ENCODE measurements around the gene CBR3.
A peak's percentile ranks its signal among the peaks of the same experiment; 100 is the strongest.
"Not testable (repeated sequence)": the region's sequence is repeated elsewhere in the genome, so short reads cannot be mapped to it uniquely, and the experiment has no call there.

The CBR3 gene

DNA sequence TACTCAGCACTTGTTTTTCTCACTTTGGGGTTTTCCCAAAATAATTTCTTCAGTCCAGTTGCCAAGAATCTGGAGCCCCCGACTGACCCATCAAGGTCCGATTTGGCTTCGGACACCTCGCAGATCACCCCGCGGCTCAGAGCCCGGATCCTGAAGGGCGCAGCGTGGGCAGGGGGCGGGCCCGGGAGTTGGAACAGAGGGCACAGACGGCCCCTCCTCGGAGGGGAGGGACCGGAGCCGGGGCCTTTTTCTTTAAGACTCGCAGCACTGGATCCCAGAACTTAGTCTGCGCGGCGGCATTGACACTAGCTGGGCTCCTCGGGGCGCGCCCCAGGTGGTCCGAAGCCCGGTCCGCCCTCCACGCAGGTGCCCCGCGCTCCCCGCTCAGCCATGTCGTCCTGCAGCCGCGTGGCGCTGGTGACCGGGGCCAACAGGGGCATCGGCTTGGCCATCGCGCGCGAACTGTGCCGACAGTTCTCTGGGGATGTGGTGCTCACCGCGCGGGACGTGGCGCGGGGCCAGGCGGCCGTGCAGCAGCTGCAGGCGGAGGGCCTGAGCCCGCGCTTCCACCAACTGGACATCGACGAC lies at the start of gene CBR3:
Gene CBR3, plus strand, starts transcription at position 277 of the 588 bp plus-strand sequence. Its CDS starts 114 bp downstream, at position 391.
- DNase-seq, result peak; percentile 46

DNA sequence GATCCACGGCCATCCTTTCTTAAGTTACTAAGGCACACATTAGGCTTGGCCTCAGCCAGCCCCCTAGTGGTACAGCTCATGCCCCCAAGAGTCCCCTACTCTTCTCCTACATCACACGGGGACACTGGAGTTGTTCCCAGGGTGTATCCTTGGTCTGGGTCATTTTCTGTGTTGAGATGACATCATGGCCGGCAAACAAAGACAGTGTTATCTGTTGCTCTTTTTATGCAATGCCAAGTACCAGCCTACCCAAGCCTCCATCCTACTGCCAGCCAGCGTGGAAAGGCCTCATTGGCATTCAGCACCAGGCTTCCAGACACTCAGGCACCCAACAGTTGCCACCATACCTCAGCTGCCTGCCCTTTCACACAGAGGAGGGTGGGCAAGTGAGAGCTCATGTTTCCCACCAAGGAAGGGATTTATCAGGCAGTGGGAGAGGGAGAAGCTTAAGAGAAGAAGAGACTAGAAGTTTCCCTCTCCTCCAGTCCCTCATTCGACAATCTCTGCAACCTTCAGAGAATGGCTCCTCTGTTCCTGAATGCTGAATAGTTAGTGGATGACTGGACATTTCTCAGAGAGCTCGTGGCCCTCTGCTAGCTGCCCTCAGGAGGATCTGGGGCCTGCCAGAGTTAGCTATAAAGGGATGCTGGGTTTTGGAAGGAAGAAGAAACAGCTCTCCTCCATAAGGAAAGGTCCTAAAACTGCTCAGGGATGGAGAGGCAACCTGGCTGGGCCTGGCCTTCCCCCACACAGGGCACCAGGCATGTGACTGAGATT lies 47.3 kb upstream of the CBR3 start:
- no peak for DNase-seq

DNA sequence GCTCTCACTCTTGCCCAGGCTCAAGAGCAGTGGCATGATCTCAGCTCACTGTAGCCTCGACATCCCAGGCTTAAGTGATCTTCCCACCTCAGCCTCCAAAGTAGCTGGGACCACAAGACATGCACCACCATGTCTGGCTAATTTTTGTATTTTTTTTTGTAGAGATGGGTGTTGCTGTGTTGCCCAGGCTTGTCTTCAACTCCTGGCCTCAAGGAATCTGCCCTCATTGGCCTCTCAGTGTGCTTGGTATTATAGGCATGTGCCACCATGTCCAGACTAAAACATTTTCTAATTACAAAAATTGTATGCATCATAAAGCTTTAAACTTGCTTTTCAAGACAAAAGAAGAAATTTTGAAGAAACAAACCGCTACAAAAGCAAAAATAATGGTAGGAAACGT lies 44.9 kb upstream of the CBR3 start:
- DNase-seq, result no peak

DNA sequence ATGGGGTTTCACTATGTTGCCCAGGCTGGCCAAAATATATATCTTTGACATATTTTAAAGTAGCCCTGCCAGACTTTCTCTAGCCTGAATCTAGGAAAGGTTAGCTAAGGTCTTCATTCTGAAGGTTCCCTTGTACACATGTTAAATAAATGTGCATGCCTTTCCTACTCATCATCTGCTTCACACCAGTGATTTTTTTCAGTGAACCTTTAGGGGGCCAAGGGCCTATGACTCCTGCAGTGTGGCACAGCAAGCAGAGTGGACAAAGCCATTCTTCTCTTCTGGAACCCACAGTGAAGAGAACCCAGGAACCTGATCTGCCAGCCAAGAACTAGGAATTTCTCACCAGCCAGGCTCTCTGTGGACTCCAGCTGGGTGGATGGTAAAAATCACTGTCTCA lies 42.2 kb upstream of the CBR3 start:
- DNase-seq, result no peak

DNA sequence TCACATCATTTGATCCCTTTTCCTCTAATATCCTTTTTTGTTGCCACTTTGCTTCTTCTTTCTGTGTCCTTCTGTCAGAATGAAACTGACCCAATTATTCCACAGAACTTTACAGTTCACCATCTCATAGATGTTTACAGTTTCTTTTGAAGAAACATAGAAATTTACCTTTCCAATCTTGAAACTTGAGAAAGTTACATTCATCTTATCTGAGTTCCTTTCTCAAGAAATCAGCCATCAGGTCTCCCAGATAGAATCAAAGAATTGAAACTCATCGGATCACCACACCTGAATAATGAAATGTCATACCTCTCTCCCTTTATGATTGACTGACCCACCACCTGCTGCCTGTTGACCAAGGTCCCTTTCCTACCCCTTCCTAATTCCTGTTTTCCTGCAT lies 41.4 kb upstream of the CBR3 start:
- no peak for DNase-seq

DNA sequence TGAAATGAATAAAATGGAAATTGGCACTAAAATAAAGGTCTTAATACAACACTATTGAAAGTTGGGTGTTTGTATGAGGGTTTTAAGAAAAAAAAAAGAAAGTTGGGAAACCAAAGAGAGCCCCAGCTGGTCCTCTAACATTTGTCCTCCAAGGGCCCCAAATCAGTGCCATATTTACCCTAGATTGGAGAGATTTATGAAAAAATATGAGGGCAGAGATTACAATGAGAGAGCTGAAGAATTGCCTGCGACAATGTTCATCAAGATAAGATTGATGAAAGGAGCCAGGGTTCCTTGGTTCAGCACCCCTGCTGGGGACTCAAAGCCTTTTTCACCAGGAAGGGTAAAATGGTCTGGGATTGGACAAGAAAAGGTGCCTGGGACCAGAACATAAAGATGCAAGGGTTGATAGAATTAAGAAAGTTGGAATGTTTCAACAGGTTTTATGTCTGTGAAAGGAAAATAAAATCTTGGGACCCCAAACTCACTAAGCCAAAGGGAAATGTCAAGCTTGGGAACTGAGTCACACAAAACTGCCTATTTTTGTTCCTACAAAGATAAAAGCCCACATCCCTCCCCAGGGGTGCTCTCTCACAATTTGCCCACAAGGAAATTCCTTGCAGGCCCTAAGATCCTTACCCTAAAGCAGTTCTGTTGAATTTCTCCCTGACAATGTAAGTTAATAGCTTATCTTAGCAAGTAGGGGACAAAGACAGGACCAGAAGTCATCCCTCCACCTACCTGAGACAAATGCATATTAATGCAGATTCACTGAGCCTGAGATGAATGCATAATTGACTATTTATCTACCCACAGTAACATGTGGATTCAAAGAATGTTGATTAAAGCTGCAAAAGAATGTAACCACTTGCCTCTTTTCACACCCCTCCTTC lies 38.2 kb upstream of the CBR3 start:
- DNase-seq, result no peak

DNA sequence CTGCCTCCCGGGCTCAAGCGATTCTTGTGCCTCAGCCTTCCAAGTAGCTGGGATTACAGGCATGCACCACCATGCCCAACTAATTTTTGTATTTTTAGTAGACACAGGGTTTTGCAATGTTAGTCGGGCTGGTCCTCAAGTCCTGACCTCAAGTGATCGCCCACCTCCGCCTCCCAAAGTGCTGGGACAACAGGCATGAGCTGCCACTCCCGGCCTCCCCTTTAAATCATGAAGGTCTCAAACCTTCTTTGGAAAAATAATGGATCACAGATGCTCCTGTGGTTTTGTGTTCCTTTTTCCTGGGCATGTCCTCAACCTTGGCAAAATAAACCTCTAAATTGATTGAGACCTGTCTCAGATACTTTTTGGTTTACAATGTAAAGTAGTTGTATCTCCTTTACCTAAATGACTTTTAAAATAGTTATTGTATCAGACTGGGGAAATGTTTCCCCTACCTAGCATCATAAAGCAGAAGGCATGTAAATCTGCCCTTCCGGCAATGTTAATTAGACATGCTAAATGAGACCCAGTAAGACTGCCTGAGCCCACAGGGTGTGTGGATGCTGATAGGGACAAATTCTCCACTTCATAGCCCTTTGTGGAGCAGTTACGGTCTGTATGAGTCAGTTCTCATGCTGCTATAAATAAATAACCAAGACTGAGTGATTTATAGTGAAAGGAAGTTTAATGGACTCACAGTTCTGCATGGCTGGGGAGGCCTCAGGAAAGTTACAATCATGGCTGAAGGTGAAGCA lies 37.3 kb upstream of the CBR3 start:
- DNase-seq, result no peak

DNA sequence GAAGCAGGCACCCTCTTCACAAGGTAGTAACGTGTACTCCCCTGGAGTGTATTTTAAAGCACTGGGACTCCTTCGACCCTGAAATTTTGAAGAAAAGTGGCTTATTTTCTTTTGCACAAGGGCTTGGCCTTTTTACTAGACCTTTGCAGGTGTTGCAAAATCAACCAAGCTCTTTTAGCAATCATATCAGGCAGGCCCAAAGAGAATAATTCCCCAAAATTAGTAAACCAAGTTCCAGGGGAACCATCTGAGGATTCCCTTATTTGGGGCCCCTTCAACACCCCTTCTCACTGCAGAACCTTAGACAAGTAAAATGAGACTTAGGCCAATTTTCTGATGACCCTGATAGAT lies 36.7 kb upstream of the CBR3 start:
- DNase-seq, result no peak

DNA sequence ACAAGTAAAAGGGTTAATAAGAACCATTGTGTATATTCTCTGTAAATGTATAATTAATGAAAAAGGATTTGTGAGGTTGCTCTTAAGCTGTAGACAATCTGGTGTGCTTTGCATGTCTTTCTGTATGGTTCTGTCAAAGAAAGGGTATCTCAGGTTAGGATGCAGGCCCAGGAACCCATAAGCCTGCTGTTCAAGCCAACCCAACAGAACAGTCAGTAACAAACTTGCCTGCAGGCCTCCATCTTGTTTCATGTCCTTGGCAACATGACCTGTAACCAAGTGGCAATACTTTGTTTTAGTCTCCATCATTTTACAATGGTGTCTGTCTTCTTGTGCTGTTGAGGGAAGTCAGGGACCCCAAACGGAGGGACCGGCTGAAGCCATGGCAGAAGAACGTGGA lies 35.9 kb upstream of the CBR3 start:
- DNase-seq, result no peak

DNA sequence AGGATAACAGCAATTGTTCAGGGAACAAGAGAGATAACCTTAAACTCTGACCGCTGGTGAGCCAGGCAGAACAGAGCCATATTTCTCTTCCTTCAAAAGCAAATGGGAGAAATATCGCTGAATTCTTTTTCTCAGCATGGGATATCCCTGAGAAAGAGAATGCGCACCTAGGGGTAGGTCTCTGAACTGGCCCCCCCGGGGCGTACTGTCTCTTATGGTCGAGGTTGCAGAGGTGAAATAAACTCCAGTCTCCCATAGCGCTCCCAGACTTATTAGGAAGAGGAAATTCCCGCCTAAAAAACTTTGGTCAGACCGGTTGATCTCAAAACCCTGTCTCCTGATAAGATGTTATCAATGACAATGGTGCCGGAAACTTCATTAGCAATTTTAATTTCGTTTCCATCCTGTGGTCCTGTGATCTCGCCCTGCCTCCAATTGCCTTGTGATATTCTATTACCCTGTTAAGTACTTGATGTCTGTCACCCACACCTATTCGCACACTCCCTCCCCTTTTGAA lies 35.1 kb upstream of the CBR3 start:
- DNase-seq, result not testable (repeated sequence)

DNA sequence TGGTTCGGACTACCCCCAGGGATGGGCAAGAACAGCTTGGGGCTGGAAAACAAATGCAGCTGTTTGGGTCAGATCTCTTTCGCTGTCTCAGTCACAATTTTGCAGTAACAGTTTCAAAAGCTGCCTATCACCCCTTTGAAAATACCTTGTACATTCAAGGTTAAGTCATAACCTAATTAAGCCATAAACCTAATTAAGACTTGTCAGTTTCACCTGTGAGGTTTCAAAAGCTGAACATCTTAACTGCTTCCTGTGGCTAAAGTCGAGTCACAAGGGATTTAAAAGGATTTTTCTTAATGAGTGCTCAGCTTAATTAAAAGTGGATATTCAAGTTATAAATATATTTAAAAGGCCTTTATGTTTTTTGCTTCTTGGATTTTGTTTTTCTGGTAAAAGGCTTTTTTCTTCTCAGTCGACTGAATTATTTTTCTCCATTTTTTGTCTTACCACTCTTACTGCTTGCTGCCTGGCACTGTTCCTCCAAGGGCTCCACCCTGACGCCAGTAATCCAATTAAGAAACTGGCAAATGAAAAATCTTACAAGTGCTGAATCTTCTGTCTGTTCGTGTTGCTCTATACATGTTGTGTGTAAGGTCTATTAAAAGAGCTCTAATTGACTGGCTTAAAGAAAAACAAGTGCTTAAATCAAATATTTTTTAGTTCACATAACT lies 33.8 kb upstream of the CBR3 start:
- DNase-seq, result no peak

DNA sequence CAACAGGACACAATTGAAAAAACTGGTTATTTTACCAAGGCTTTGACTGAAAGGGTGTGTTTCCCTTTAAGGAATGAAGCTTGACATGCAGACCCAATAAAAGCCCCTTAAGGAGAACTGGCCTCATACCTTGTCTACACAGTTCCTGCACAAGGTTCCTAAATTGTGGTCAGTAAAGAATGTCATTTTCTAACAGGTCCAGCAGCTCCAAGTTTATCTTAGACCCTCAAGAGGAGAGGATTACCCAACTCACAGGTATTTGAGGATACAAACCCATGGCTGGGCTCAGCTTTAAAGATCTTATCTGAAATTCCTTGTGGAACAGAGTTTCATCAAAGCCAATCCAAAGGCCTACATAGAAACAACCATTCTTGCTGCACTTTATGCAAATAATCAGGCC lies 31.4 kb upstream of the CBR3 start:
- DNase-seq, result no peak

DNA sequence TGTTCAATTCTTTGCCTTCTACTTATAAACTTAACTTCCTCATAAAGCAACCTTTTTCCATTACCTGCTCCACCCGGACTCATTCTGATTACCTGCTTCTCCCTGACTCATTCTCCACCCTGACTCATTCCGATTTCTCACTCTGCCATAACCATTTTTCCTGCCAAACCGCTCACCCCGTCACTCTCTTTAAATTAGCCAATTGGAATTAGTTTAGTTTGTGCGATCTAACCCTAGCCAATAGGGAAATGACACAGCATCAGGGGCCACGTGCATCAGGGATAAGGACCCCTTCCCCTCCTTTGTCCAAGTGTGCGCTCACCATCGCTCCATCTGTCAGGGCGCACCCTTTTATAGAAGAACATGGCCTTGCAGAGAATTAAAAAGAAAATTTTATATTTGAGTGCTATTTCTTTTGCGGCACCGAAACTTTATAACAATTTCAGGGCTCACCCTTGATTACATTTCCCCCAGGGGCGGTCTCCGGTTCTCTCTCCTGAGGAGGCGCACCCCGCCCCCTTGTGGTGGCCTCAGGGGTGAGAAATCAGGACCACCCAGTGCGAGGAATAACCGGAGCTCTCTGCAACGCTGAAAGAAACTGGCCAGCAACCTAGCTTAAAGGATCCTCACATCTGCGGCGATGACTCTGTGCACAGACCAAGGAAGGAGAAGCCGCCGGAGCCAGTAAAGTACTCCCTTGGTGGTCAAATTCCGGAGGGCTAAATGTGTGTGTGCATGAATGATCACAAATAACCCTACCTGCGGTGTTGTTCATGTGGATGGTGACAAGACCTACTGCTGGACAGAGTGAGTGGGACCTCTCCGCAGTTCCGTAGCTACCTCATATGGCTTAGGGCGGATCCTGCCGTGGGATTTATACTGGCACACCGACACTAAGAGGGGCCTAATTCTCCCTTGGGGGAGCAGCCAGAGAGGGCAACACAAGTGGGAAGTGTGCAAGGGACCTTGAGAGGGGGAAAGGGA lies 30.3 kb upstream of the CBR3 start:
- no peak for DNase-seq

DNA sequence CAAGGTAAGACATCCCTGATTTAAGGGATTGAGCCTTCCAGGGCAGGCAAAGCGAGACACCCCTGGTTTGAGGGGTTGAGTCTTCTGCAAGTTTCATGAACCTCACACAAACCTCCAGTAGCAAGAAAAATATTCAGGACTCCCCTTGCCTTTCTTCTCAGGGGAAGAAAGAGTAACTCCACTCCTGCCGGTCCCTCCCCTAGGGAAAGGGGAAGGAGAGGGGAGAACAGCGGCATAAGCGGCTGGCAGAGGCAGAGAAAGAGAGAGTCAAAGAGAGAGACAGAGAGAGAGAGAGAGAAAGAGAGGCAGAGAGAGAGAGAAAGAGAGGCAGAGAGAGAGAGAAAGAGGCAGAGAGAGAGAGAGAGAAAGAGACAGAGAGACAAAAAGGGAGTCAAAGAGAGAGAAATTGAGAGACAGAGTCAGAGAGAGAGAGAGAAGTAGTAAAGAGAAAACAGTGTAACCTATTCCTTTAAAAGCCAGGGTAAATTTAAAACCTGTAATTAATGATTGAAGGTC lies 29.5 kb upstream of the CBR3 start:
- DNase-seq, result no peak

DNA sequence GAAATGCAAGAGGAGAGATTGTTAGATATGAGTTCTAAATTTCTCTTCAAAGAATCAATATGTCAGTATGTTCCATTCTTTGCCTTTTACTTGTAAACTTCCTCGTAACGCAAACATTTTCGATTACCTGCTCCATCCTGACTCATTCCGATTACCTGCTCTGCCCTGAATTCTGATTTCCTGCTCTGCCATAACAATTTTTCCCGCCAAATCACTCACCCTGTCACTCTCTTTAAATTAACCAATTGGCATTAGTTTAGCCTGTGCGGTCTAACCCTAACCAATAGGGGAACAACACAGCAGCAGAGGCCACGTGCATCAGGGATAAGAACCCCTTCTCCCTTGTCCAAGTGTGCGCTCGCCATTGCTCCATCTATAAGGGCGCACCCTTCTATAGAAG lies 25.0 kb upstream of the CBR3 start:
- no peak for DNase-seq

DNA sequence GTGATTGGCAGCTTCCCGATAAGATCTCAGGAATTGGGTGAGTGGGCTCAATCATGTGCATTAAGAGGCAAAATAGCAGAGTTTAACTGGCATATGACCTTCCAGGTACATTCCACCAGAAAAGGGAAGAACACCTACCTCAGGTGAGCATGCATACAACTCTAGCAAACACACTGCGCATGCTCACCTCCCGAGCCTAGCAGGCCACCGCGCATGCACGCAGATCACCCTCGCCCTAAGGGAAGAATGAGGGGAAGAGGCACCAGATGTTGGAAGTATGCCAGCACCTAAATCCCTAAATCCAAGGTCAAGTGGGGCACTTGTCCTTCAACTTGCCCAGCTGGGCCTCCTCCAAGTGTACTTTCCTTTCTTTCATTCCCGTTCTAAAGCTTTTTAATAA lies 23.6 kb upstream of the CBR3 start:
- no peak for DNase-seq

DNA sequence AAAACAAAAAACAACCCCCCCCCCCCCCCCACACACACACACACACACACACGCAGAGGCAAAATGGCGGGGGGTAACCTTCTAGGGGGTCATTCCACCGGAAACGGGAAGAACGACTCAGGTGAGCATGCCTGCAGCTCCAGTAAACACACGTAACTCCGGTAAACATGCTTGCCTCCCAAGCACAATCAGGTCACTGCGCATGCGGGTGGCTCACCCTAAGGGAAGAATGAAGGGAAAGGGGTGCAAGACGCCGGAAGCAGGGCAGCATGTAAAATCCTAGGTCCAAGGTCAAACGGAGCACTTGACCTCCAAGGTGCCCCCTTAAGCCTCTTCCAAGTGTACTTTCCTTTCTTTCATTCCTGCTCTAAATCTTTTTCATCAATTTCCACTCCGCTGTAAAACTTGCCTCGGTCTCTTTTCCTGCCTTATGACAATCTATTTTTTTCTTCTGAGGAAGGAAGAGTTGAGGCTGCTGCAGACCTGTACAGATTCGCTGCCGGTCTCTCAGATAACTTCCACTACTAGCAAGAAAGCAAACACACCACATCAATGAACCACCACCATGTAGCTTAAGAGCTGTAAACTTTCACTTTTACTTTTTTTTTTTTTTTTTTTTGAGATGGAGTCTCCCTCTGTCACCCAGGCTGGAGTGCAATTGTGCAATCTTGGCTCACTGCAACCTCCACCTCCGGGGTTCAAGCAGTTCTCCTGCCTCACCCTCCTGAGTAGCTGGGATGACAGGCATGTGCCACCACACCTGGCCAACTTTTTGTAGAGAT lies 21.0 kb upstream of the CBR3 start:
- DNase-seq, result peak; percentile 49

DNA sequence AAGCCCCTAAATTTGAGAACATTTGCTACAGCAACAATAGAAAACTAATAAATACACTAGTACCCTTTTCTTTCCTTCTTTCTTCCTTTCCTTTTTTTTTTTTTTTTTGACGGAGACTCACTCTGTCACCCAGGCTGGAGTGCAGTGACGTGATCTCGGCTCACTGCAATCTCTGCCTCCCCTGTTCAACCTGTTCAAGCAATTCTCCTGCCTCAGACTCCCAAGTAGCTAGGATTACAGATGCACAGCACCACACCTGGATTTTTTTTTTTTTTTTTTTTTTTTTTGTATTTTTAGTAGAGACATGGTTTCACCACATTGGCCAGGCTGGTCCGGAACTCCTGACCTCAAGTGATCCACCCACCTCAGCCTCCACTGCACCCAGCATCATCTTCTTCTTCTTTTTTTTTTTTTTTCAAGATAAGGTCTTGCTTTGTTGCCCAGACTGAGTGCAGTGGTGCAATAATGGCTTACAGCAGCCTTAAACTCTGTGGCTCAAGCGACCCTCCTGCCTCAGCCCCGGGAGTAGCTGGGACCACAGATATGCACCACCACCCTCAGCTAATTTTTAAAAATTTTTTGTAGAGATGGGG lies 19.6 kb upstream of the CBR3 start:
- DNase-seq, result no peak

DNA sequence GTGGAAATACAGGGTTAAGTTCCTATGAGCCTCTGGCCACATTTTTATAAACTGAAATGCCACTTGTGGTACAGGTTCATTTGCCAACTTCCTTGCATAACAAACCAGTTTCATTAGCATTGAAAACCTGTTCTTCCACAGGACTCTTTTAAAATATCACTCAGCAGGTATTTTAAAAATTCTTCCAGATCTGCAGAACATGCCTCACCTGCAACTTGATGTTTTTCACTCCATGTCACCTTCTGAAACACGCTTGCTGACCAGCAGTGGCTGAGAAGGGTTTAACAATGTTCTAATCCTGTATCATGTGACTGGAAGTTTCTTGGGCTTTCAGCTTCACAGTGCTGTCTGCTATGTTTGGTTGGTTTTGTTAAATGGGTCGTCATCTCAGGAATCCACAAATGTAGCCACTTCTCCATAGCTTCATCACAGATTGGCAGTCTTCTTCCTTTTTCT lies 17.6 kb upstream of the CBR3 start:
- no peak for DNase-seq
